CD8-positive, alpha-beta memory T cell (primary cell): ENCODE data around the gene CINP. TPM values are rescaled to one million over a fixed set of nuclear protein-coding genes. Genes with fewer than 3 reads are reported as not detected.
A peak's percentile ranks its signal among the peaks of the same experiment; 100 is the strongest.

Experiments used
- CTCF ChIA-PET: fragments of 350-600 bp; sonication (Branson Sonifier 250); formaldehyde crosslinking; loops from one replicate; lab custom pipeline; 2021; ENCODE audit warnings: antibody characterized with exemption; lab: Charles Lee
- POLR2A ChIA-PET: fragments of 350-600 bp; sonication (Branson Sonifier 250); formaldehyde crosslinking; loops from one replicate; lab custom pipeline; 2021; ENCODE audit warnings: antibody characterized with exemption; lab: Charles Lee
- DNase-seq, 5 donors: peaks; one replicate each; pipeline versions ENCODE4 v3.0.0 to v3.0.0-alpha.2; 2020 to 2022; ENCODE audit warnings: mixed read lengths in 1 of 5
- H3K27ac ChIP-seq: one replicate; pipeline ENCODE4 v1.7.0; 2013; ENCODE audit warnings: low read depth, mild to moderate bottlenecking, low read length, moderate library complexity
- H3K27me3 ChIP-seq: 2 replicates; pipeline ENCODE4 v1.7.0; 2013; ENCODE audit warnings: low read length, mild to moderate bottlenecking; ENCODE audit not compliant: insufficient read depth, poor library complexity, severe bottlenecking
- H3K36me3 ChIP-seq: 2 replicates; pipeline ENCODE4 v1.7.0; 2013; ENCODE audit warnings: mild to moderate bottlenecking, low read length, moderate library complexity; ENCODE audit not compliant: insufficient read depth
- H3K4me1 ChIP-seq: 2 replicates; pipeline ENCODE4 v1.7.0; 2013; ENCODE audit warnings: mild to moderate bottlenecking, low read length, moderate library complexity; ENCODE audit not compliant: insufficient read depth
- H3K4me3 ChIP-seq: 2 replicates; pipeline ENCODE4 v1.7.0; 2013; ENCODE audit warnings: mild to moderate bottlenecking, low read length
- H3K9me3 ChIP-seq: 2 replicates; pipeline ENCODE4 v1.7.0; 2013; ENCODE audit warnings: mild to moderate bottlenecking, low read length
- H3K27ac Mint-ChIP-seq, 8 donors: one replicate each; pipeline ENCODE4 v1.8.0; 2020 to 2021; ENCODE audit warnings: mixed read lengths in 8 of 8, mild to moderate bottlenecking in 6 of 8, inconsistent platforms in 3 of 8, moderate library complexity in 3 of 8
- H3K27me3 Mint-ChIP-seq, 2 donors: one replicate each; pipeline ENCODE4 v1.8.0; 2020 to 2021; ENCODE audit warnings: mixed read lengths in 2 of 2, mild to moderate bottlenecking in 1 of 2, moderate library complexity in 1 of 2
- H3K36me3 Mint-ChIP-seq, 3 donors: one replicate each; pipeline ENCODE4 v1.8.0; 2020 to 2021; ENCODE audit warnings: mixed read lengths in 3 of 3, inconsistent platforms in 1 of 3, mild to moderate bottlenecking in 1 of 3
- H3K4me1 Mint-ChIP-seq, 3 donors: one replicate each; pipeline ENCODE4 v1.8.0; 2020 to 2021; ENCODE audit warnings: mixed read lengths in 3 of 3, inconsistent platforms in 1 of 3, mild to moderate bottlenecking in 1 of 3
- H3K4me3 Mint-ChIP-seq, 7 donors: one replicate each; pipeline ENCODE4 v1.8.0; 2020 to 2021; ENCODE audit warnings: mixed read lengths in 7 of 7, mild to moderate bottlenecking in 6 of 7, moderate library complexity in 4 of 7, inconsistent platforms in 2 of 7
- H3K9me3 Mint-ChIP-seq, 5 donors: one replicate each; pipeline ENCODE4 v1.8.0; 2020 to 2022; ENCODE audit warnings: mixed read lengths in 5 of 5, mild to moderate bottlenecking in 3 of 5, moderate library complexity in 2 of 5, inconsistent platforms in 1 of 5
- polyA plus RNA-seq: library from polyadenylated mRNA; unstranded; fragments of 300-500 nt; fragmentation: Illumina TruSeq; gene quantifications from one replicate; pipeline ENCODE4 v1.2.3, GENCODE V29; 2021
- total RNA-seq, 2 experiments: library from RNA; stranded (reverse); gene quantifications; one replicate each; pipeline ENCODE4 v1.2.3, GENCODE V29; 2021

Gene CINP
- total RNA-seq (10 to 100 TPM; 65.4 to 66.0 TPM), polyA plus RNA-seq (40.5 TPM)

DNA sequence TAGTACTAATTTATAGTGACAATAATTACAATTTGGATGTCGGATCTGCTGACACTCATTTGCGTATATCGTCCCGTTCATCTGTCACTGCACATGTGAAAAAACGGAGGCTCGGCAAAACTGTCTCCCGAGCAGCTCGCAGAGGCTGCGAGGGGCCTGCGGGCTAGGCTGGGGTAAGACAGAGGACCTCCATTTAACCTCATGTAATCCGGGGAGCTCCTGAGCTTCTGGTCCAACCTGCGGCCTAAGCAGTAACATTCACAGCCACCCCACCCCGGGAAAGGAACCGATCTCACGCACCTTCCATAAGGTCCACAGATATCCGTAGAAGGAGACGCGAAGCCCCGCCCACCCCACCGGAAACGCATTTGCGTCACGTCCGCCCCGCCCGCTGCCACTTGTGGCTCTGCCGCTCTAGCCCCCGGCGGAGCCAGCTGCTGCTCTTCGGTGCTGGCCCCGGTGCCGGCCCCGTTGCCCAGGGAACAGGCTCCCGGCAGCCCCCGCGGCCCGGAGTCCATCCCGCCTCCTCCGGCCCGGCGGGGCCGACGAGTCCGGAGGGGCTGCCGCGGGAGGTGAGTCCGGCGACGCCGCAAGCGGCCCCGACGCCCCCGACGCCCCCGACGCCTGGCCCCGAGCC lies at the start of gene CINP, which contains the start of gene TECPR2:
Gene CINP, minus strand, starts transcription at position 346 of the 637 bp plus-strand sequence. Its CDS starts 39 bp downstream, at position 307.
Gene TECPR2, plus strand, starts transcription at position 397 of the 637 bp plus-strand sequence. CDS start 13,781 bp downstream, outside the sequence.
- H3K27me3 ChIP-seq: no peaks in the 10 kb centered on the region
- Mint-ChIP-seq H3K27me3 (peaks cover 0 to 3% of the 10 kb centered on the region in 2 donors), H3K4me1 (peaks cover 28 to 40% (median 37%) of the 10 kb centered on the region in 3 donors), H3K36me3 (peaks cover 0 to 30% (median 7%) of the 10 kb centered on the region in 3 donors), H3K27ac (peak within 1 kb of the TSS in 7 of 8 donors; percentile 94 to 99 (median 98)), H3K4me3 (peak within 1 kb of the TSS in 4 of 7 donors; percentile 96 to 99 (median 97)), H3K9me3 (no peaks in the 10 kb centered on the region)
- no peaks in the 10 kb centered on the region for H3K9me3 ChIP-seq
- H3K27ac ChIP-seq: peak within 1 kb of the TSS; percentile 86
- CTCF ChIA-PET: interaction anchor here (1.0 to 1.2 kb wide), 2 partner anchors 45 to 49 kb away, joined by 3 to 4 read pairs; no protein-coding TSS in a partner anchor
- peak within 1 kb of the TSS; percentile 86 for H3K4me3 ChIP-seq
- peak; percentile 91 to 97 (median 94) for DNase-seq
- peaks cover 21% of the 10 kb centered on the region for H3K4me1 ChIP-seq
- POLR2A ChIA-PET: interaction anchor here (1.2 kb wide), 1 partner anchor 43 kb away, joined by 3 read pairs; the partner anchor contains the start of gene ZNF839
- H3K36me3 ChIP-seq: peaks cover 15% of the 10 kb centered on the region

GRCh38 chr14:102408724-102409123 lies 46.0 kb upstream of the CINP start:
- Histone ChIP-seq H3K9me3 (no peaks in the 10 kb centered on the region), H3K4me1 (no peaks in the 10 kb centered on the region), H3K4me3 (no peak overlapping the region), H3K27ac (no peak overlapping the region), H3K27me3 (no peaks in the 10 kb centered on the region), H3K36me3 (no peaks in the 10 kb centered on the region)
- ChIA-PET CTCF (no interaction called here), POLR2A (no interaction called here)
- Mint-ChIP-seq H3K27me3 (no peaks in the 10 kb centered on the region), H3K27ac (peak overlapping the region in 3 of 8 donors; percentile 24 to 74 (median 43)), H3K4me1 (peaks cover 2 to 7% (median 6%) of the 10 kb centered on the region in 3 donors), H3K9me3 (peaks cover 0 to 2% (median under 1%) of the 10 kb centered on the region in 5 donors), H3K36me3 (peaks cover 6 to 26% (median 16%) of the 10 kb centered on the region in 3 donors), H3K4me3 (no peak overlapping the region)
- no peak for DNase-seq

- POLR2A ChIA-PET: no interaction called here
These were observed 44.6 kb upstream of the CINP start for GRCh38 chr14:102407258-102407657.

GRCh38 chr14:102403028-102403427 lies 40.3 kb upstream of the CINP start:
- no peak for DNase-seq
- Histone ChIP-seq H3K9me3 (peaks cover 4% of the 10 kb centered on the region), H3K27ac (no peak overlapping the region), H3K4me3 (no peak overlapping the region), H3K4me1 (no peaks in the 10 kb centered on the region), H3K27me3 (no peaks in the 10 kb centered on the region), H3K36me3 (no peaks in the 10 kb centered on the region)
- H3K27me3 Mint-ChIP-seq: peaks cover 0 to 1% of the 10 kb centered on the region in 2 donors
- peaks cover 20 to 37% (median 36%) of the 10 kb centered on the region in 5 donors for H3K9me3 Mint-ChIP-seq
- peaks cover 21 to 36% (median 24%) of the 10 kb centered on the region in 3 donors for H3K36me3 Mint-ChIP-seq
- H3K4me1 Mint-ChIP-seq: no peaks in the 10 kb centered on the region
- H3K4me3 Mint-ChIP-seq: no peak overlapping the region
- ChIA-PET POLR2A (no interaction called here), CTCF (no interaction called here)
- H3K27ac Mint-ChIP-seq: no peak overlapping the region

More at GRCh38 chr14:102407258-102407657, 44.6 kb upstream of the CINP start:
- peaks cover 4% of the 10 kb centered on the region for H3K9me3 ChIP-seq
- H3K27me3 Mint-ChIP-seq: no peaks in the 10 kb centered on the region
- peak overlapping the region in 2 of 8 donors; percentile 12 to 66 for H3K27ac Mint-ChIP-seq
- CTCF ChIA-PET: no interaction called here
- peaks cover 2 to 7% (median 6%) of the 10 kb centered on the region in 3 donors for H3K4me1 Mint-ChIP-seq
- DNase-seq: no peak
- H3K36me3 ChIP-seq: no peaks in the 10 kb centered on the region
- H3K27ac ChIP-seq: no peak overlapping the region
- H3K4me1 ChIP-seq: no peaks in the 10 kb centered on the region
- no peaks in the 10 kb centered on the region for H3K27me3 ChIP-seq
- H3K4me3 Mint-ChIP-seq: no peak overlapping the region
- H3K4me3 ChIP-seq: no peak overlapping the region
- H3K36me3 Mint-ChIP-seq: peaks cover 21 to 34% (median 26%) of the 10 kb centered on the region in 3 donors
- H3K9me3 Mint-ChIP-seq: peaks cover 11 to 16% (median 15%) of the 10 kb centered on the region in 5 donors

- ChIA-PET CTCF (no interaction called here), POLR2A (no interaction called here)
- H3K9me3 Mint-ChIP-seq: peaks cover 0 to 24% (median 19%) of the 10 kb centered on the region in 5 donors
These were observed 33.8 kb upstream of the CINP start for GRCh38 chr14:102396521-102396920.

GRCh38 chr14:102394717-102395375 lies 32.2 kb upstream of the CINP start:
- POLR2A ChIA-PET: no interaction called here
- H3K4me3 Mint-ChIP-seq: peak overlapping the region in 3 of 7 donors; percentile 3 to 51 (median 47)
- H3K27ac Mint-ChIP-seq: peak overlapping the region in 6 of 8 donors; percentile 1 to 89 (median 71)

More at GRCh38 chr14:102396521-102396920, 33.8 kb upstream of the CINP start:
- H3K4me1 ChIP-seq: peaks cover 11% of the 10 kb centered on the region
- H3K4me3 ChIP-seq: no peak overlapping the region
- no peaks in the 10 kb centered on the region for H3K27me3 ChIP-seq
- peak overlapping the region in 1 of 7 donors; percentile 36 for H3K4me3 Mint-ChIP-seq
- H3K27ac Mint-ChIP-seq: peak overlapping the region in 1 of 8 donors; percentile 54
- DNase-seq: no peak
- no peaks in the 10 kb centered on the region for H3K36me3 ChIP-seq
- peaks cover 7 to 40% (median 28%) of the 10 kb centered on the region in 3 donors for H3K36me3 Mint-ChIP-seq
- H3K9me3 ChIP-seq: no peaks in the 10 kb centered on the region
- H3K27ac ChIP-seq: no peak overlapping the region
- H3K27me3 Mint-ChIP-seq: peaks cover 0 to 3% of the 10 kb centered on the region in 2 donors
- peaks cover 3 to 7% (median 4%) of the 10 kb centered on the region in 3 donors for H3K4me1 Mint-ChIP-seq

DNA sequence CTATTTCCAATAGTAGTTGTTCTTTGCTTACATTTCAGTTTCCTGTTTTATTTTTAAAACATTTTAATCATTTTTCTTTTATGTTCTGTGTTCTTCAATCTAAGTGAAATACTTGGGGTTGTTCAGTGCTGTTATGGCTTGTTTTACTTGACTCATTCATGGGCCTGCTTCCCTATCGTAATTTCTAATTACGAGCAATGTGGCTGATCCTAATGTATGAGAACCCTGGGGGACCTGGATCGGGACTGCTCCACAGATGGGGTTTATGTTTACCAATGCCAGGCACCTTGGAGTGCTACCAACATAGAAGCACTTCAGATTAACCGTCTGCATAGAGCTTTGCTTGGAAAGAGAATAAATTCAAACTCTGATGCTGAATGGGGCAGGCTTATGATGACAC lies 29.8 kb upstream of the CINP start:
- no peak overlapping the region for H3K27ac Mint-ChIP-seq
- no peak overlapping the region for H3K4me3 Mint-ChIP-seq
- H3K36me3 Mint-ChIP-seq: peaks cover 5 to 24% (median 22%) of the 10 kb centered on the region in 3 donors
- Histone ChIP-seq H3K27ac (no peak overlapping the region), H3K36me3 (no peaks in the 10 kb centered on the region), H3K9me3 (no peaks in the 10 kb centered on the region), H3K4me3 (no peak overlapping the region), H3K4me1 (peaks cover 11% of the 10 kb centered on the region), H3K27me3 (no peaks in the 10 kb centered on the region)
- peaks cover 3 to 7% (median 4%) of the 10 kb centered on the region in 3 donors for H3K4me1 Mint-ChIP-seq
- ChIA-PET CTCF (no interaction called here), POLR2A (no interaction called here)
- DNase-seq: no peak
- H3K27me3 Mint-ChIP-seq: peaks cover 0 to 1% of the 10 kb centered on the region in 2 donors
- peaks cover 0 to 8% (median 2%) of the 10 kb centered on the region in 5 donors for H3K9me3 Mint-ChIP-seq

More at GRCh38 chr14:102394717-102395375, 32.2 kb upstream of the CINP start:
- H3K27me3 Mint-ChIP-seq: peaks cover 0 to 3% of the 10 kb centered on the region in 2 donors
- Histone ChIP-seq H3K4me3 (no peak overlapping the region), H3K36me3 (no peaks in the 10 kb centered on the region), H3K27ac (no peak overlapping the region), H3K27me3 (no peaks in the 10 kb centered on the region), H3K9me3 (no peaks in the 10 kb centered on the region), H3K4me1 (peaks cover 11% of the 10 kb centered on the region)
- peaks cover 3 to 7% (median 4%) of the 10 kb centered on the region in 3 donors for H3K4me1 Mint-ChIP-seq
- peak in 1 of 5 donors; percentile 40 for DNase-seq
- CTCF ChIA-PET: no interaction called here
- H3K36me3 Mint-ChIP-seq: peaks cover 7 to 40% (median 28%) of the 10 kb centered on the region in 3 donors
- peaks cover 0 to 23% (median 16%) of the 10 kb centered on the region in 5 donors for H3K9me3 Mint-ChIP-seq
